Neuronal stem cell (in vitro differentiated cells): ENCODE results near the gene DDX42.

ENCODE experiments used
- DNase-seq: peaks from one replicate; pipeline ENCODE4 v3.0.0-alpha.2; 2013; ENCODE audit warnings: low spot score
- H2AFZ ChIP-seq: one replicate; pipeline ENCODE4 v1.6.1; 2013; ENCODE audit warnings: mild to moderate bottlenecking, low read length, inconsistent platforms
- H2AK5ac ChIP-seq: 2 replicates; pipeline ENCODE4 v1.6.1; 2013; ENCODE audit warnings: low read depth, mild to moderate bottlenecking, inconsistent platforms, low read length, moderate library complexity, mixed read lengths
- H2BK120ac ChIP-seq: 2 replicates; pipeline ENCODE4 v1.6.1; 2013; ENCODE audit warnings: low read depth, mild to moderate bottlenecking, inconsistent platforms, low read length, moderate library complexity, mixed read lengths
- H2BK12ac ChIP-seq: one replicate; pipeline ENCODE4 v1.6.1; 2013; ENCODE audit warnings: low read length, inconsistent platforms
- H2BK15ac ChIP-seq: 2 replicates; pipeline ENCODE4 v1.6.1; 2013; ENCODE audit warnings: mild to moderate bottlenecking, low read length, inconsistent platforms, mixed read lengths
- H2BK5ac ChIP-seq: one replicate; pipeline ENCODE4 v1.6.1; 2013; ENCODE audit warnings: inconsistent platforms, mild to moderate bottlenecking, low read length, moderate library complexity
- H3K14ac ChIP-seq: one replicate; pipeline ENCODE4 v1.6.1; 2013; ENCODE audit warnings: low read length, inconsistent platforms
- H3K18ac ChIP-seq: 2 replicates; pipeline ENCODE4 v1.6.1; 2013; ENCODE audit warnings: low read length, inconsistent platforms
- H3K23ac ChIP-seq: 2 replicates; pipeline ENCODE4 v1.6.1; 2013; ENCODE audit warnings: low read depth, mild to moderate bottlenecking, mixed read lengths, low read length, inconsistent platforms; ENCODE audit not compliant: poor library complexity
- H3K27ac ChIP-seq: replicated peaks from 3 replicates; pipeline ENCODE4 v1.5.1; 2013; ENCODE audit warnings: low read length, inconsistent platforms
- H3K27me3 ChIP-seq, 3 experiments: 2 replicates each; pipeline ENCODE4 v1.6.1; 2013; ENCODE audit warnings: low read length in 3 of 3, mild to moderate bottlenecking in 2 of 3, inconsistent platforms in 1 of 3, low read depth in 1 of 3, mixed read lengths in 1 of 3, moderate library complexity in 1 of 3; ENCODE audit not compliant: control insufficient read depth in 3 of 3, insufficient read depth in 3 of 3
- H3K36me3 ChIP-seq, 2 donors: replicated peaks in 1 of 2; 2 replicates each; pipeline ENCODE4 v1.6.1; 2013; ENCODE audit warnings: low read length in 2 of 2; ENCODE audit not compliant: control insufficient read depth in 2 of 2, insufficient read depth in 2 of 2
- H3K4ac ChIP-seq: 2 replicates; pipeline ENCODE4 v1.6.1; 2013; ENCODE audit warnings: inconsistent platforms, mild to moderate bottlenecking, low read length, moderate library complexity
- H3K4me1 ChIP-seq, 2 donors: 1 replicate in 1 of 2; 2 replicates in 1 of 2; pipeline ENCODE4 v1.6.1; 2013; ENCODE audit warnings: low read length in 2 of 2, low read depth in 1 of 2; ENCODE audit not compliant: control insufficient read depth in 2 of 2, insufficient read depth in 1 of 2
- H3K4me2 ChIP-seq: one replicate; pipeline ENCODE4 v1.6.1; 2013; ENCODE audit warnings: mild to moderate bottlenecking, low read length, inconsistent platforms; ENCODE audit not compliant: insufficient read depth, poor library complexity, severe bottlenecking
- H3K4me3 ChIP-seq, 2 donors: 2 replicates each; pipeline ENCODE4 v1.5.1; 2013; ENCODE audit warnings: low read length in 2 of 2, mild to moderate bottlenecking in 2 of 2, inconsistent platforms in 1 of 2, moderate library complexity in 1 of 2
- H3K79me1 ChIP-seq: one replicate; pipeline ENCODE4 v1.6.1; 2013; ENCODE audit warnings: low read depth, mild to moderate bottlenecking, inconsistent platforms, low read length, moderate library complexity
- H3K9ac ChIP-seq: one replicate; pipeline ENCODE4 v1.6.1; 2013; ENCODE audit warnings: mild to moderate bottlenecking, low read depth, low read length, inconsistent platforms; ENCODE audit not compliant: poor library complexity
- H3K9me3 ChIP-seq, 2 donors: replicated peaks in 1 of 2; 2 replicates each; pipeline versions ENCODE3 to v1.6.1; 2013; ENCODE audit warnings: low read length in 2 of 2, mild to moderate bottlenecking in 2 of 2, inconsistent platforms in 1 of 2, low read depth in 1 of 2, mixed read lengths in 1 of 2, moderate library complexity in 1 of 2; ENCODE audit not compliant: control insufficient read depth in 2 of 2, insufficient read depth in 1 of 2
- H4K8ac ChIP-seq: one replicate; pipeline ENCODE4 v1.6.1; 2013; ENCODE audit warnings: low read depth, mild to moderate bottlenecking, inconsistent platforms, low read length, moderate library complexity
- H4K91ac ChIP-seq: one replicate; pipeline ENCODE4 v1.6.1; 2013; ENCODE audit warnings: low read length, low read depth, mild to moderate bottlenecking, inconsistent platforms; ENCODE audit not compliant: poor library complexity
- WGBS, 2 donors: extraction: QIAGEN DNeasy Blood & Tissue Kit; methylation state at CpG; one replicate each; pipeline ENCODE4 v1.1.7; 2013; ENCODE audit warnings: missing lambda C conversion rate in 2 of 2, mixed read lengths in 1 of 2; ENCODE audit not compliant: insufficient read length in 2 of 2, insufficient replicate concordance in 1 of 2; ENCODE audit errors: extremely low coverage in 2 of 2; 5-methylcytosine and 5-hydroxymethylcytosine counted together

DDX42 gene

GRCh38 chr17:63835167-63835720 lies 61.3 kb downstream of the DDX42 start:
- no peak overlapping the region for H3K4ac ChIP-seq
- H3K27ac ChIP-seq = no peak overlapping the region
- H3K14ac ChIP-seq = no peak overlapping the region
- no CpG with 5 or more reads among the region's 9 CpGs for WGBS, 2 donors
- no peak overlapping the region for H2AFZ ChIP-seq
- no peak overlapping the region for H4K8ac ChIP-seq
- H2BK5ac ChIP-seq = no peak overlapping the region
- no peak overlapping the region for H3K4me2 ChIP-seq
- H3K79me1 ChIP-seq = peaks cover 2% of the 10 kb centered on the region
- no peak overlapping the region for H3K18ac ChIP-seq
- no peaks in the 10 kb centered on the region for H3K27me3 ChIP-seq
- H4K91ac ChIP-seq = no peak overlapping the region
- H3K9ac ChIP-seq = no peak overlapping the region
- no peak overlapping the region for H2AK5ac ChIP-seq
- H3K36me3 ChIP-seq = peaks cover 47 to 80% of the 10 kb centered on the region in 2 donors
- no peak overlapping the region for H2BK120ac ChIP-seq
- no peak overlapping the region for H3K4me3 ChIP-seq
- H2BK12ac ChIP-seq = no peak overlapping the region
- no peaks in the 10 kb centered on the region for H3K9me3 ChIP-seq
- peaks cover 0 to 7% of the 10 kb centered on the region in 2 donors for H3K4me1 ChIP-seq
- H3K23ac ChIP-seq = no peak overlapping the region
- no peak overlapping the region for H2BK15ac ChIP-seq
- no peak for DNase-seq

GRCh38 chr17:63836811-63837210 lies 62.8 kb downstream of the DDX42 start:
- Histone ChIP-seq H2BK5ac (no peak overlapping the region), H3K14ac (no peak overlapping the region), H3K9me3 (no peaks in the 10 kb centered on the region), H2BK120ac (no peak overlapping the region), H3K4me1 (peaks cover 7 to 13% of the 10 kb centered on the region in 2 donors), H3K9ac (no peak overlapping the region), H3K79me1 (peaks cover 6% of the 10 kb centered on the region), H4K91ac (no peak overlapping the region), H3K18ac (no peak overlapping the region), H3K4me3 (no peak overlapping the region), H2AFZ (no peak overlapping the region), H2AK5ac (no peak overlapping the region), H3K4ac (no peak overlapping the region), H3K23ac (no peak overlapping the region), H3K27me3 (no peaks in the 10 kb centered on the region), H3K36me3 (peaks cover 32 to 64% of the 10 kb centered on the region in 2 donors), H2BK15ac (no peak overlapping the region), H3K4me2 (no peak overlapping the region), H3K27ac (no peak overlapping the region), H2BK12ac (no peak overlapping the region), H4K8ac (no peak overlapping the region)
- no peak for DNase-seq
- no CpG with 5 or more reads among the region's 7 CpGs for whole genome bisulfite sequencing, 2 donors

- no peak overlapping the region for H3K4me2 ChIP-seq
- no peak overlapping the region for H4K8ac ChIP-seq
- H3K9ac ChIP-seq = peak overlapping the region; percentile 6
- peaks cover 7 to 13% of the 10 kb centered on the region in 2 donors for H3K4me1 ChIP-seq
- no peak overlapping the region for H4K91ac ChIP-seq
- DNase-seq = no peak
- no peak overlapping the region for H3K18ac ChIP-seq
- no peak overlapping the region for H2AK5ac ChIP-seq
- no peak overlapping the region for H3K23ac ChIP-seq
- no peak overlapping the region for H2BK15ac ChIP-seq
- WGBS, 2 donors = no CpG with 5 or more reads among the region's 12 CpGs
- H3K79me1 ChIP-seq = peaks cover 6% of the 10 kb centered on the region
- H3K14ac ChIP-seq = no peak overlapping the region
- H3K4ac ChIP-seq = no peak overlapping the region
- no peak overlapping the region for H2BK12ac ChIP-seq
- no peak overlapping the region for H2AFZ ChIP-seq
- H2BK5ac ChIP-seq = no peak overlapping the region
- no peaks in the 10 kb centered on the region for H3K9me3 ChIP-seq
- peaks cover 26 to 57% of the 10 kb centered on the region in 2 donors for H3K36me3 ChIP-seq
- H3K27me3 ChIP-seq = no peaks in the 10 kb centered on the region
- H3K4me3 ChIP-seq = no peak overlapping the region
- H3K27ac ChIP-seq = no peak overlapping the region
- H2BK120ac ChIP-seq = no peak overlapping the region
Measured at GRCh38 chr17:63837480-63837879, 63.5 kb downstream of the DDX42 start.

GRCh38 chr17:63837962-63838600 lies 64.1 kb downstream of the DDX42 start:
- no peak overlapping the region for H2BK5ac ChIP-seq
- H3K4ac ChIP-seq = no peak overlapping the region
- no peak overlapping the region for H2BK12ac ChIP-seq
- peaks cover 7 to 13% of the 10 kb centered on the region in 2 donors for H3K4me1 ChIP-seq
- no peak for DNase-seq
- no peak overlapping the region for H2AK5ac ChIP-seq
- no peak overlapping the region for H3K23ac ChIP-seq
- H4K8ac ChIP-seq = no peak overlapping the region
- WGBS, 2 donors = no CpG with 5 or more reads among the region's 5 CpGs
- no peak overlapping the region for H3K14ac ChIP-seq
- H3K18ac ChIP-seq = no peak overlapping the region
- H3K4me3 ChIP-seq = no peak overlapping the region
- H3K27me3 ChIP-seq = no peaks in the 10 kb centered on the region
- H3K36me3 ChIP-seq = peaks cover 21 to 51% of the 10 kb centered on the region in 2 donors
- peaks cover 6% of the 10 kb centered on the region for H3K79me1 ChIP-seq
- H2BK120ac ChIP-seq = no peak overlapping the region
- no peak overlapping the region for H3K4me2 ChIP-seq
- no peaks in the 10 kb centered on the region for H3K9me3 ChIP-seq
- no peak overlapping the region for H3K9ac ChIP-seq
- H4K91ac ChIP-seq = no peak overlapping the region
- no peak overlapping the region for H2AFZ ChIP-seq
- H3K27ac ChIP-seq = no peak overlapping the region
- no peak overlapping the region for H2BK15ac ChIP-seq
